K562 (cell line): ENCODE measurements around the gene NASP. TPM values are rescaled to one million over a fixed set of nuclear protein-coding genes. Genes with fewer than 3 reads are reported as not detected.

Source experiments
- E2F4 ChIP-seq: sonication (generic); formaldehyde crosslinking; IDR thresholded peaks from 2 replicates; pipeline ENCODE4 v1.8.0; 2022; ENCODE audit warnings: mild to moderate bottlenecking, low read depth, missing genetic modification reagents
- ELF1 ChIP-seq: fragments of 200-800 bp; sonication (Bioruptor generic); IDR thresholded peaks from 2 replicates; pipeline ENCODE4 v1.6.1; 2016; ENCODE audit warnings: missing genetic modification characterization, missing compliant biosample characterization
- KAT7 ChIP-seq: sonication (generic); formaldehyde crosslinking; IDR thresholded peaks from 2 replicates; pipeline ENCODE4 v1.8.0; 2022; ENCODE audit warnings: missing genetic modification reagents, mild to moderate bottlenecking, borderline replicate concordance
- MAZ ChIP-seq, 2 experiments: fragments of 450-650 bp in 1 of 2; sonication (generic) in 1 of 2; formaldehyde crosslinking; IDR thresholded peaks in 1 of 2; conservative IDR thresholded peaks in 1 of 2; 2 replicates each; pipeline versions ENCODE4 v1.4.0 to v1.5.0; 2020; ENCODE audit warnings: mild to moderate bottlenecking in 1 of 2, missing genetic modification reagents in 1 of 2
- MCM5 ChIP-seq: fragments of 450-650 bp; IDR thresholded peaks from 2 replicates; pipeline ENCODE4 v1.6.1; 2016; ENCODE audit warnings: low read depth
- NRF1 ChIP-seq, 2 experiments: fragments of 450-650 bp; IDR thresholded peaks in 1 of 2; conservative IDR thresholded peaks in 1 of 2; 2 replicates each; pipeline ENCODE4 v1.6.1; 2014; ENCODE audit warnings: mild to moderate bottlenecking in 2 of 2
- PHF21A ChIP-seq: fragments of 450-650 bp; IDR thresholded peaks from 2 replicates; pipeline ENCODE4 v1.6.1; 2017; ENCODE audit warnings: low read depth, borderline replicate concordance
- PRDM10 ChIP-seq: fragments of 450-650 bp; IDR thresholded peaks from 2 replicates; pipeline ENCODE4 v1.6.1; 2018; ENCODE audit not compliant: partially characterized antibody
- SMARCC2 ChIP-seq: fragments of 450-650 bp; IDR thresholded peaks from 2 replicates; pipeline ENCODE4 v1.6.1; 2017; ENCODE audit warnings: antibody characterized with exemption, moderate library complexity, mild to moderate bottlenecking, low read depth
- TSC22D4 ChIP-seq: fragments of 450-650 bp; IDR thresholded peaks from 2 replicates; pipeline ENCODE4 v1.6.1; 2016; ENCODE audit warnings: missing genetic modification characterization, missing biosample characterization, control low read depth
- ZNF431 ChIP-seq: sonication (generic); formaldehyde crosslinking; IDR thresholded peaks from 2 replicates; pipeline ENCODE4 v1.8.0; 2022; ENCODE audit warnings: mild to moderate bottlenecking, missing genetic modification reagents
- ZNF639 ChIP-seq, 2 experiments: fragments of 200-800 bp in 1 of 2; sonication (Bioruptor generic) in 1 of 2; sonication (generic) in 1 of 2; formaldehyde crosslinking in 1 of 2; IDR thresholded peaks in 1 of 2; conservative IDR thresholded peaks in 1 of 2; 2 replicates each; pipeline versions ENCODE4 v1.5.0 to v1.6.1; 2016 to 2020; ENCODE audit warnings: missing compliant biosample characterization in 1 of 2, missing genetic modification characterization in 1 of 2, missing genetic modification reagents in 1 of 2
- polyA plus RNA-seq, 8 experiments: library from polyadenylated mRNA; depleted of rRNA in 4 of 8; stranded (reverse) in 5 of 8; unstranded in 3 of 8; fragments of >200 nt; fragmentation: Nextera tagmentation in 2 of 8; fragmentation: Illumina TruSeq in 1 of 8; extraction: Ambion mirVana in 2 of 8; extraction: Trizol in 1 of 8; gene quantifications; 2 replicates each; pipeline versions ENCODE4 v1.2.1 to v1.2.3, GENCODE V29; 2011 to 2014; ENCODE audit warnings: inconsistent platforms in 1 of 8, missing spikeins in 1 of 8
- total RNA-seq, 7 experiments: library from RNA; depleted of rRNA in 6 of 7; stranded (reverse); fragments of >200 nt in 6 of 7; fragmentation: Illumina TruSeq in 2 of 7; extraction: Trizol in 2 of 7; gene quantifications; 2 replicates each; pipeline versions ENCODE4 v1.2.1 to v1.2.3, GENCODE V29; 2011 to 2021; ENCODE audit warnings: low replicate concordance in 1 of 7
- TF ChIP-seq, protein P1 (sequence below), 3 experiments: fragments of 200-800 bp in 1 of 3; fragments of 250-450 bp in 1 of 3; fragments of 450-650 bp in 1 of 3; sonication (Bioruptor Pico) in 1 of 3; sonication (Bioruptor generic) in 1 of 3; formaldehyde crosslinking in 1 of 3; IDR thresholded peaks; 2 replicates each; pipeline versions ENCODE4 v1.6.1 to v1.8.0; 2016 to 2022; ENCODE audit warnings: mild to moderate bottlenecking in 2 of 3, missing genetic modification characterization in 2 of 3, missing compliant biosample characterization in 1 of 3, moderate library complexity in 1 of 3
- TF ChIP-seq, protein P2 (sequence below): sonication (generic); formaldehyde crosslinking; IDR thresholded peaks from 2 replicates; pipeline ENCODE4 v1.9.0; 2022; ENCODE audit warnings: mild to moderate bottlenecking, missing genetic modification reagents

Gene NASP
- total and polyA plus RNA-seq, 9 of the 15 experiments (the other 6 are each of a cell fraction or from before 2014, with no cell fraction given) = 199 to 578 (median 419) TPM

DNA sequence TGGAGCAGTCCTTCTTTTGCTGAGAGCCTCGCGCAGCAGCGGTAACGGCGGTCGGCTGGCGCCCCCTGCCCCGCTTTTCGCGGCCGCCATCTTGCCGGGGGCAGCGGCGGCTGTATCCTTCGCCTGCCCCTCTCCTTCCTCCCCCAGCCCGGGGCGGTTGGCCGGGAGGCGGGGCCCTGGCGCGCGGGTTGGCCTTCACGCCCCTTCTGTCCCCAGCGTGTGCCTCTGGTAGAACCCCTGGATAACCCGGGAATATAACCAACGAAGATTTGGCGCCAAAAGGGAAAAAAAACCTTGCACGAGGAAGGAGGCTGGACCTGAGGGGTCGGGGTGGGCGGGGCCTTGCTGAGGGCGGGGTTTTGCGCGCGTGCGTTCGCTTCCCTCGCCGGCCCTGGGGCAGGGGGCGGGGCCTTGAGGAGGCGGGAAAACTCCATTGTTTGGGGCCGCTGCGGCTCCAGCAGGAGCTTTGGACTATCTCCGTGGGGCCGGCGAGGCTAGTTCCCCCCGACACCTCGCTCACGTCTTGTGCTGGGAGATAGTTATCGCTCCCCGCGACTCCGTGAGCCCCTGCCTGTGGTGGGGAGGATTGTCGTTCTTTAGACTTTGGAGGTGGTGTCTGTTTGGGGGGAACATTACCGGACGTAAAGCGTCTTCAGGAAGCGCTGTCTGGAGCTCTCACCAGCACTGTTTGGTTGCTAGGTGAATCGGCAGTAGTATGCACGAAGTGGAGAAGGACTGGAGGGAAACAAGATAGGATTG lies 689 bp downstream of the NASP start (continued):
- TF ChIP-seq PRDM10 (peak; percentile 12), TSC22D4 (tag) (no peak), ZNF431 (CRISPR knock-in tag) (peak; percentile 63; the same call in 1 of the 2 replicates), ZNF639 (CRISPR knock-in tag; conservative IDR thresholded peaks at IDR 0.05 in 1 of 2, IDR thresholded peaks at IDR 0.05 in 1 of 2) (0 out of 4 replicates have a peak, but pooled peaks of 1 of the 2 experiments have one; percentile 24), E2F4 (CRISPR knock-in tag) (peak; percentile 89), MAZ (CRISPR knock-in tag; conservative IDR thresholded peaks at IDR 0.05 in 1 of 2, IDR thresholded peaks at IDR 0.05 in 1 of 2) (peak; percentile 74 to 85; a peak in 3 of 4 replicates), NRF1 (conservative IDR thresholded peaks at IDR 0.05 in 1 of 2, IDR thresholded peaks at IDR 0.05 in 1 of 2) (peak; percentile 84 to 86), MCM5 (no peak), KAT7 (0 out of 2 replicates have a peak, but pooled peaks have one; percentile 6), ELF1 (tag) (peak; percentile 31; the same call in 1 of the 2 replicates), PHF21A (no peak), SMARCC2 (no peak; the same call in 1 of the 2 replicates)
- TF ChIP-seq, protein P1, sequence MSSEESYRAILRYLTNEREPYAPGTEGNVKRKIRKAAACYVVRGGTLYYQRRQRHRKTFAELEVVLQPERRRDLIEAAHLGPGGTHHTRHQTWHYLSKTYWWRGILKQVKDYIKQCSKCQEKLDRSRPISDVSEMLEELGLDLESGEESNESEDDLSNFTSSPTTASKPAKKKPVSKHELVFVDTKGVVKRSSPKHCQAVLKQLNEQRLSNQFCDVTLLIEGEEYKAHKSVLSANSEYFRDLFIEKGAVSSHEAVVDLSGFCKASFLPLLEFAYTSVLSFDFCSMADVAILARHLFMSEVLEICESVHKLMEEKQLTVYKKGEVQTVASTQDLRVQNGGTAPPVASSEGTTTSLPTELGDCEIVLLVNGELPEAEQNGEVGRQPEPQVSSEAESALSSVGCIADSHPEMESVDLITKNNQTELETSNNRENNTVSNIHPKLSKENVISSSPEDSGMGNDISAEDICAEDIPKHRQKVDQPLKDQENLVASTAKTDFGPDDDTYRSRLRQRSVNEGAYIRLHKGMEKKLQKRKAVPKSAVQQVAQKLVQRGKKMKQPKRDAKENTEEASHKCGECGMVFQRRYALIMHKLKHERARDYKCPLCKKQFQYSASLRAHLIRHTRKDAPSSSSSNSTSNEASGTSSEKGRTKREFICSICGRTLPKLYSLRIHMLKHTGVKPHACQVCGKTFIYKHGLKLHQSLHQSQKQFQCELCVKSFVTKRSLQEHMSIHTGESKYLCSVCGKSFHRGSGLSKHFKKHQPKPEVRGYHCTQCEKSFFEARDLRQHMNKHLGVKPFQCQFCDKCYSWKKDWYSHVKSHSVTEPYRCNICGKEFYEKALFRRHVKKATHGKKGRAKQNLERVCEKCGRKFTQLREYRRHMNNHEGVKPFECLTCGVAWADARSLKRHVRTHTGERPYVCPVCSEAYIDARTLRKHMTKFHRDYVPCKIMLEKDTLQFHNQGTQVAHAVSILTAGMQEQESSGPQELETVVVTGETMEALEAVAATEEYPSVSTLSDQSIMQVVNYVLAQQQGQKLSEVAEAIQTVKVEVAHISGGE (CRISPR knock-in tag; IDR thresholded peaks at IDR 0.05) = peak in 1 of 3 experiments; percentile 76; a peak in 1 of 6 replicates
- TF ChIP-seq, protein P2, sequence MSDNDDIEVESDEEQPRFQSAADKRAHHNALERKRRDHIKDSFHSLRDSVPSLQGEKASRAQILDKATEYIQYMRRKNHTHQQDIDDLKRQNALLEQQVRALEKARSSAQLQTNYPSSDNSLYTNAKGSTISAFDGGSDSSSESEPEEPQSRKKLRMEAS (CRISPR knock-in tag) = peak; percentile 55
